HFFc6 (cell line): ENCODE results near the gene PRR22. TPM values are rescaled to one million over a fixed set of nuclear protein-coding genes. Genes with fewer than 3 reads are reported as not detected.
"Not testable (repeated sequence)": the region's sequence is repeated elsewhere in the genome, so short reads cannot be mapped to it uniquely, and the experiment has no call there.

Experiments
- DNase-seq: peaks from one replicate; pipeline ENCODE4 v3.0.0-alpha.2; 2018
- H3K27ac Mint-ChIP-seq: 2 replicates; pipeline ENCODE4 v1.8.0; 2020; ENCODE audit warnings: mild to moderate bottlenecking, mixed read lengths
- H3K27me3 Mint-ChIP-seq: 2 replicates; pipeline ENCODE4 v1.8.0; 2021; ENCODE audit warnings: mild to moderate bottlenecking, moderate library complexity, mixed read lengths; ENCODE audit not compliant: insufficient read depth
- H3K36me3 Mint-ChIP-seq: 2 replicates; pipeline ENCODE4 v1.8.0; 2021; ENCODE audit warnings: low read depth, mixed read lengths
- H3K4me1 Mint-ChIP-seq: 2 replicates; pipeline ENCODE4 v1.8.0; 2020; ENCODE audit warnings: low read depth, mixed read lengths
- H3K4me3 Mint-ChIP-seq: 2 replicates; pipeline ENCODE4 v1.8.0; 2020; ENCODE audit warnings: mild to moderate bottlenecking, moderate library complexity, mixed read lengths
- H3K9me3 Mint-ChIP-seq: 2 replicates; pipeline ENCODE4 v1.8.0; 2020; ENCODE audit warnings: mild to moderate bottlenecking, mixed read lengths
- CTCF ChIP-seq: fragments of 200-600 bp; sonication (generic); IDR thresholded peaks from 2 replicates; pipeline ENCODE4 v1.5.0; 2021; ENCODE audit warnings: antibody characterized with exemption, mild to moderate bottlenecking
- total RNA-seq, 6 experiments: library from RNA; stranded (reverse); fragmentation: NEBNext Ultra II Directional; extraction: Animal tissue kit (Norgen Biotek cat#: 25700); gene quantifications; 2 replicates in 1 of 6; 3 replicates in 5 of 6; pipeline ENCODE4 v1.2.3, GENCODE V29; 2021

Gene PRR22
- total RNA-seq, 6 experiments from 2014 or later: 0.92 to 1.6 (median 1.4) TPM

- no peak overlapping the region for H3K27ac Mint-ChIP-seq
- TF ChIP-seq CTCF: no peak
- no peak for DNase-seq
- H3K9me3 Mint-ChIP-seq: no peaks in the 10 kb centered on the region
- no peaks in the 10 kb centered on the region for H3K4me1 Mint-ChIP-seq
- no peak overlapping the region for H3K4me3 Mint-ChIP-seq
- peaks cover 11% of the 10 kb centered on the region for H3K36me3 Mint-ChIP-seq
- no peaks in the 10 kb centered on the region; the same call in none of the 2 replicates for H3K27me3 Mint-ChIP-seq
Measured at GRCh38 chr19:5782945-5783919, 1.3 kb downstream of the PRR22 start.

- no peak for DNase-seq
- no peaks in the 10 kb centered on the region; the same call in none of the 2 replicates for H3K27me3 Mint-ChIP-seq
Measured at GRCh38 chr19:5782322-5782721, 2.2 kb downstream of the PRR22 start.

GRCh38 chr19:5780916-5781315, 3.6 kb downstream of the PRR22 start:
- H3K4me3 Mint-ChIP-seq, H3K27ac Mint-ChIP-seq, H3K36me3 Mint-ChIP-seq, H3K27me3 Mint-ChIP-seq, DNase-seq, H3K4me1 Mint-ChIP-seq, H3K9me3 Mint-ChIP-seq: not testable (repeated sequence)

More at GRCh38 chr19:5782322-5782721, 2.2 kb downstream of the PRR22 start:
- no peaks in the 10 kb centered on the region for H3K4me1 Mint-ChIP-seq
- peaks cover 10% of the 10 kb centered on the region for H3K36me3 Mint-ChIP-seq
- H3K27ac Mint-ChIP-seq: no peak overlapping the region
- no peak overlapping the region for H3K4me3 Mint-ChIP-seq
- no peaks in the 10 kb centered on the region for H3K9me3 Mint-ChIP-seq
- TF ChIP-seq CTCF: no peak

- peaks cover 11% of the 10 kb centered on the region; the same call in 1 of the 2 replicates for H3K4me1 Mint-ChIP-seq
- no peak for DNase-seq
- H3K27ac Mint-ChIP-seq: no peak overlapping the region
- H3K27me3 Mint-ChIP-seq: peaks cover 3% of the 10 kb centered on the region; the same call in 1 of the 2 replicates
- H3K4me3 Mint-ChIP-seq: no peak overlapping the region
- no peak for TF ChIP-seq CTCF
- H3K9me3 Mint-ChIP-seq: no peaks in the 10 kb centered on the region
- H3K36me3 Mint-ChIP-seq: no peaks in the 10 kb centered on the region
Measured at GRCh38 chr19:5778402-5778801, 6.1 kb downstream of the PRR22 start.

- H3K27me3 Mint-ChIP-seq: peaks cover 5% of the 10 kb centered on the region
- H3K9me3 Mint-ChIP-seq: no peaks in the 10 kb centered on the region
- no peaks in the 10 kb centered on the region for H3K36me3 Mint-ChIP-seq
- H3K4me3 Mint-ChIP-seq: peak overlapping the region; percentile 37
- TF ChIP-seq CTCF: no peak
- H3K27ac Mint-ChIP-seq: no peak overlapping the region
- H3K4me1 Mint-ChIP-seq: peaks cover 11% of the 10 kb centered on the region; the same call in 1 of the 2 replicates
- DNase-seq: peak; percentile 76
Measured at GRCh38 chr19:5775668-5776309, 8.8 kb downstream of the PRR22 start.

GRCh38 chr19:5774921-5775320, 9.6 kb downstream of the PRR22 start:
- no peak for TF ChIP-seq CTCF
- no peak for DNase-seq
- no peak overlapping the region for H3K4me3 Mint-ChIP-seq
- no peaks in the 10 kb centered on the region for H3K36me3 Mint-ChIP-seq
- H3K4me1 Mint-ChIP-seq: peaks cover 11% of the 10 kb centered on the region; the same call in 1 of the 2 replicates
- H3K27ac Mint-ChIP-seq: peak overlapping the region; percentile 70
- H3K9me3 Mint-ChIP-seq: no peaks in the 10 kb centered on the region
- peaks cover 5% of the 10 kb centered on the region for H3K27me3 Mint-ChIP-seq
